ENCODE results near the gene FOXJ3. TPM values are rescaled to one million over a fixed set of nuclear protein-coding genes. Genes with fewer than 3 reads are reported as not detected.

Gene FOXJ3
- total RNA-seq, 1 experiment from 2014 or later: 79.1 TPM

GRCh38 chr1:42170779-42171621 lies 164.0 kb downstream of the FOXJ3 start:
- Histone ChIP-seq H3K27me3 (no peaks in the 10 kb centered on the region), H3K4me3 (no peak overlapping the region), H3K36me3 (0 out of 2 replicates have a peak, but pooled peaks cover 3% of the 10 kb centered on the region), H3K27ac (no peak overlapping the region), H3K9me3 (replicated peaks) (no peaks in the 10 kb centered on the region), H3K4me1 (peaks cover 16% of the 10 kb centered on the region)
- peak; percentile 84 to 86 for DNase-seq

GRCh38 chr1:42168763-42169162 lies 166.3 kb downstream of the FOXJ3 start:
- Histone ChIP-seq H3K36me3 (0 out of 2 replicates have a peak, but pooled peaks cover 3% of the 10 kb centered on the region), H3K4me1 (peaks cover 24% of the 10 kb centered on the region), H3K27ac (no peak overlapping the region), H3K4me3 (no peak overlapping the region), H3K9me3 (replicated peaks) (no peaks in the 10 kb centered on the region), H3K27me3 (no peaks in the 10 kb centered on the region)
- peak in 1 of 2 experiments; percentile 46 for DNase-seq

- Histone ChIP-seq H3K27me3 (no peaks in the 10 kb centered on the region), H3K4me3 (no peak overlapping the region), H3K27ac (no peak overlapping the region), H3K9me3 (replicated peaks) (no peaks in the 10 kb centered on the region), H3K36me3 (no peaks in the 10 kb centered on the region), H3K4me1 (peaks cover 22% of the 10 kb centered on the region)
- no peak for DNase-seq
Measured at GRCh38 chr1:42168391-42168670, 166.7 kb downstream of the FOXJ3 start.

GRCh38 chr1:42167611-42168390 lies 167.2 kb downstream of the FOXJ3 start:
- H3K27ac ChIP-seq: no peak overlapping the region
- H3K27me3 ChIP-seq: no peaks in the 10 kb centered on the region
- no peak for DNase-seq
- H3K4me1 ChIP-seq: peaks cover 22% of the 10 kb centered on the region
- no peaks in the 10 kb centered on the region for H3K9me3 ChIP-seq (replicated peaks)
- H3K36me3 ChIP-seq: no peaks in the 10 kb centered on the region
- H3K4me3 ChIP-seq: no peak overlapping the region

GRCh38 chr1:42165511-42166210 lies 169.4 kb downstream of the FOXJ3 start:
- H3K4me1 ChIP-seq: peaks cover 16% of the 10 kb centered on the region
- peak; percentile 91 for DNase-seq
- no peaks in the 10 kb centered on the region; the same call in 1 of the 2 replicates for H3K9me3 ChIP-seq (replicated peaks)
- no peaks in the 10 kb centered on the region for H3K27me3 ChIP-seq
- no peak overlapping the region for H3K4me3 ChIP-seq
- no peak overlapping the region for H3K27ac ChIP-seq
- no peaks in the 10 kb centered on the region for H3K36me3 ChIP-seq

GRCh38 chr1:42164551-42165420 lies 170.2 kb downstream of the FOXJ3 start, which contains the start of gene GUCA2A:
Gene GUCA2A, minus strand, starts transcription at chr1:42164745. Its CDS starts 33 bp downstream, at chr1:42164712.
- H3K9me3 ChIP-seq (replicated peaks): no peaks in the 10 kb centered on the region; the same call in 1 of the 2 replicates
- H3K36me3 ChIP-seq: no peaks in the 10 kb centered on the region
- DNase-seq: no peak
- H3K27ac ChIP-seq: no peak within 1 kb of the TSS
- H3K27me3 ChIP-seq: no peaks in the 10 kb centered on the region
- no peak within 1 kb of the TSS for H3K4me3 ChIP-seq
- peaks cover 13% of the 10 kb centered on the region for H3K4me1 ChIP-seq

GRCh38 chr1:42163536-42164503 lies 171.2 kb downstream of the FOXJ3 start:
- Histone ChIP-seq H3K9me3 (replicated peaks) (no peaks in the 10 kb centered on the region; the same call in 1 of the 2 replicates), H3K27me3 (no peaks in the 10 kb centered on the region), H3K27ac (no peak overlapping the region), H3K36me3 (no peaks in the 10 kb centered on the region), H3K4me3 (no peak overlapping the region), H3K4me1 (peaks cover 13% of the 10 kb centered on the region)
- DNase-seq: no peak

GRCh38 chr1:42163114-42163513 lies 171.9 kb downstream of the FOXJ3 start:
- no peak overlapping the region for H3K4me3 ChIP-seq

GRCh38 chr1:42162181-42162580 lies 172.9 kb downstream of the FOXJ3 start:
- no peaks in the 10 kb centered on the region for H3K36me3 ChIP-seq
- no peaks in the 10 kb centered on the region; the same call in 1 of the 2 replicates for H3K9me3 ChIP-seq (replicated peaks)
- H3K27me3 ChIP-seq: no peaks in the 10 kb centered on the region
- no peak overlapping the region for H3K27ac ChIP-seq
- DNase-seq: no peak
- H3K4me1 ChIP-seq: peaks cover 13% of the 10 kb centered on the region
- H3K4me3 ChIP-seq: no peak overlapping the region

More at GRCh38 chr1:42163114-42163513, 171.9 kb downstream of the FOXJ3 start:
- H3K27ac ChIP-seq: no peak overlapping the region
- H3K4me1 ChIP-seq: peaks cover 13% of the 10 kb centered on the region
- DNase-seq: peak in 1 of 2 experiments; percentile 27
- H3K36me3 ChIP-seq: no peaks in the 10 kb centered on the region
- H3K27me3 ChIP-seq: no peaks in the 10 kb centered on the region
- H3K9me3 ChIP-seq (replicated peaks): no peaks in the 10 kb centered on the region; the same call in 1 of the 2 replicates

GRCh38 chr1:42158189-42158588 lies 176.8 kb downstream of the FOXJ3 start:
- no peak overlapping the region for H3K4me3 ChIP-seq
- H3K9me3 ChIP-seq (replicated peaks): no peaks in the 10 kb centered on the region; the same call in 1 of the 2 replicates
- no peaks in the 10 kb centered on the region for H3K27me3 ChIP-seq
- no peak overlapping the region for H3K27ac ChIP-seq
- H3K36me3 ChIP-seq: no peaks in the 10 kb centered on the region
- no peaks in the 10 kb centered on the region for H3K4me1 ChIP-seq
- DNase-seq: no peak

- no peak for DNase-seq
- H3K9me3 ChIP-seq (replicated peaks): no peaks in the 10 kb centered on the region; the same call in 1 of the 2 replicates
- no peaks in the 10 kb centered on the region for H3K36me3 ChIP-seq
- H3K27ac ChIP-seq: no peak overlapping the region
- no peaks in the 10 kb centered on the region for H3K27me3 ChIP-seq
- no peak overlapping the region for H3K4me3 ChIP-seq
- H3K4me1 ChIP-seq: no peaks in the 10 kb centered on the region
Measured at GRCh38 chr1:42157667-42158066, 177.4 kb downstream of the FOXJ3 start.

- H3K4me1 ChIP-seq: no peaks in the 10 kb centered on the region
- no peak overlapping the region for H3K4me3 ChIP-seq
- no peaks in the 10 kb centered on the region for H3K9me3 ChIP-seq (replicated peaks)
- H3K27me3 ChIP-seq: no peaks in the 10 kb centered on the region
- no peak overlapping the region for H3K27ac ChIP-seq
- DNase-seq: no peak
- H3K36me3 ChIP-seq: no peaks in the 10 kb centered on the region
Measured at GRCh38 chr1:42155362-42155761, 179.7 kb downstream of the FOXJ3 start.

- Histone ChIP-seq H3K36me3 (no peaks in the 10 kb centered on the region), H3K27me3 (no peaks in the 10 kb centered on the region), H3K4me1 (no peaks in the 10 kb centered on the region), H3K27ac (no peak overlapping the region), H3K4me3 (no peak overlapping the region), H3K9me3 (replicated peaks) (no peaks in the 10 kb centered on the region)
- no peak for DNase-seq
Measured at GRCh38 chr1:42154685-42155084, 180.3 kb downstream of the FOXJ3 start.
